Cardiac muscle cell (in vitro differentiated cells and primary cell): ENCODE data around the gene SNX15. TPM values are rescaled to one million over a fixed set of nuclear protein-coding genes. Genes with fewer than 3 reads are reported as not detected.

ENCODE experiments used
- DNase-seq, 2 donors: peaks; one replicate each; pipeline versions ENCODE4 v3.0.0 to v3.0.0-alpha.2; 2010 to 2017; ENCODE audit warnings: low read depth in 1 of 2, low spot score in 1 of 2
- H3K27ac ChIP-seq: fragments of 200-600 bp; sonication (generic); 2 replicates; pipeline ENCODE4 v1.5.1; 2016
- H3K27me3 ChIP-seq: fragments of 200-600 bp; sonication (generic); 2 replicates; pipeline ENCODE4 v1.6.0; 2016; ENCODE audit warnings: control low read depth
- H3K36me3 ChIP-seq: fragments of 200-600 bp; sonication (generic); 2 replicates; pipeline ENCODE4 v1.5.1; 2016; ENCODE audit warnings: control low read depth
- H3K4me1 ChIP-seq: fragments of 200-600 bp; sonication (generic); 2 replicates; pipeline ENCODE4 v1.8.1; 2017; ENCODE audit warnings: low read depth, mild to moderate bottlenecking, mixed run types
- H3K4me3 ChIP-seq: fragments of 200-600 bp; sonication (generic); 2 replicates; pipeline ENCODE4 v1.5.1; 2016; ENCODE audit warnings: mild to moderate bottlenecking
- H3K9me3 ChIP-seq: fragments of 200-600 bp; sonication (generic); 2 replicates; pipeline ENCODE4 v1.5.1; 2017; ENCODE audit warnings: low read depth, mild to moderate bottlenecking, control low read depth
- CTCF ChIP-seq: IDR thresholded peaks from 2 replicates; pipeline ENCODE4 v1.5.1; 2012; ENCODE audit warnings: low read depth, mild to moderate bottlenecking, low read length
- polyA plus RNA-seq: library from polyadenylated mRNA; unstranded; fragments of >200 nt; fragmentation: Nextera tagmentation; extraction: Ambion mirVana; gene quantifications from 2 replicates; pipeline ENCODE4 v1.2.1, GENCODE V29; 2016
- total RNA-seq: library from RNA; depleted of rRNA; stranded (reverse); fragments of >200 nt; gene quantifications from 2 replicates; pipeline ENCODE4 v1.2.3, GENCODE V29; 2016

SNX15 gene
- total and polyA plus RNA-seq, 2 experiments from 2014 or later, result 24.5 to 38.4 TPM

- no peak overlapping the region for H3K4me3 ChIP-seq
- H3K27me3 ChIP-seq, result no peaks in the 10 kb centered on the region
- H3K4me1 ChIP-seq, result no peaks in the 10 kb centered on the region
- no peak for TF ChIP-seq CTCF
- H3K9me3 ChIP-seq, result no peaks in the 10 kb centered on the region
- no peak overlapping the region for H3K27ac ChIP-seq
- H3K36me3 ChIP-seq, result peaks cover 19% of the 10 kb centered on the region
- DNase-seq, result no peak
These were observed 7.2 kb downstream of the SNX15 start for GRCh38 chr11:65034423-65034822.

- H3K27me3 ChIP-seq, result no peaks in the 10 kb centered on the region
- no peak overlapping the region for H3K4me3 ChIP-seq
- no peak overlapping the region for H3K27ac ChIP-seq
- no peak for TF ChIP-seq CTCF
- H3K36me3 ChIP-seq, result peaks cover 23% of the 10 kb centered on the region
- H3K4me1 ChIP-seq, result peaks cover 4% of the 10 kb centered on the region
- no peak for DNase-seq
- H3K9me3 ChIP-seq, result no peaks in the 10 kb centered on the region
These were observed 8.3 kb downstream of the SNX15 start for GRCh38 chr11:65035579-65035978.

GRCh38 chr11:65036931-65037330 lies 9.7 kb downstream of the SNX15 start:
- H3K4me3 ChIP-seq, result no peak overlapping the region
- H3K9me3 ChIP-seq, result no peaks in the 10 kb centered on the region
- DNase-seq, result no peak
- peaks cover 23% of the 10 kb centered on the region for H3K36me3 ChIP-seq
- no peaks in the 10 kb centered on the region for H3K27me3 ChIP-seq
- H3K4me1 ChIP-seq, result peaks cover 4% of the 10 kb centered on the region
- TF ChIP-seq CTCF, result no peak
- H3K27ac ChIP-seq, result no peak overlapping the region

- Histone ChIP-seq H3K9me3 (no peaks in the 10 kb centered on the region), H3K36me3 (peaks cover 14% of the 10 kb centered on the region), H3K4me3 (peak overlapping the region; percentile 58), H3K27ac (peak overlapping the region; percentile 80), H3K4me1 (peaks cover 4% of the 10 kb centered on the region), H3K27me3 (no peaks in the 10 kb centered on the region)
- no peak for TF ChIP-seq CTCF
- no peak for DNase-seq
These were observed 13.2 kb downstream of the SNX15 start for GRCh38 chr11:65040520-65040846.

GRCh38 chr11:65040847-65041622 lies 13.8 kb downstream of the SNX15 start, which contains the start of gene SAC3D1:
Gene SAC3D1 (plus strand): TSS chr11:65041210. CDS start chr11:65041293, 83 bp downstream.
- TF ChIP-seq CTCF, result no peak
- peaks cover 4% of the 10 kb centered on the region for H3K4me1 ChIP-seq
- H3K27ac ChIP-seq, result peak within 1 kb of the TSS; percentile 80
- no peaks in the 10 kb centered on the region for H3K27me3 ChIP-seq
- no peaks in the 10 kb centered on the region for H3K9me3 ChIP-seq
- H3K36me3 ChIP-seq, result peaks cover 12% of the 10 kb centered on the region
- peak; percentile 95 to 96 for DNase-seq
- H3K4me3 ChIP-seq, result peak within 1 kb of the TSS; percentile 58
